KOPT-K1 (cell line): ENCODE measurements around the gene DLGAP1.

Experiments used
- H3K27ac ChIP-seq: fragments of 200-600 bp; sonication (generic); 2 replicates; pipeline ENCODE4 v1.5.1; 2016; ENCODE audit warnings: antibody characterized with exemption, mild to moderate bottlenecking, low read depth, low read length; ENCODE audit not compliant: poor library complexity, severe bottlenecking
- H3K36me3 ChIP-seq: fragments of 200-600 bp; sonication (generic); 2 replicates; pipeline ENCODE4 v1.5.1; 2017; ENCODE audit warnings: antibody characterized with exemption, mild to moderate bottlenecking, low read length, moderate library complexity; ENCODE audit not compliant: insufficient read depth
- H3K9me3 ChIP-seq: fragments of 200-600 bp; sonication (generic); 2 replicates; pipeline ENCODE4 v1.5.1; 2017; ENCODE audit warnings: antibody characterized with exemption, low read length, mild to moderate bottlenecking; ENCODE audit not compliant: insufficient read depth, poor library complexity, severe bottlenecking

Gene DLGAP1

GRCh38 chr18:3773303-3773702 is 681.8 kb downstream of the DLGAP1 start:
- Histone ChIP-seq H3K27ac (no peak overlapping the region), H3K9me3 (no peaks in the 10 kb centered on the region), H3K36me3 (no peaks in the 10 kb centered on the region)

GRCh38 chr18:3771121-3771971 is 683.8 kb downstream of the DLGAP1 start:
- H3K27ac ChIP-seq, result no peak overlapping the region
- no peaks in the 10 kb centered on the region for H3K9me3 ChIP-seq
- no peaks in the 10 kb centered on the region for H3K36me3 ChIP-seq

GRCh38 chr18:3761266-3761665 is 693.8 kb downstream of the DLGAP1 start:
- Histone ChIP-seq H3K27ac (no peak overlapping the region), H3K36me3 (no peaks in the 10 kb centered on the region), H3K9me3 (no peaks in the 10 kb centered on the region)

- Histone ChIP-seq H3K9me3 (no peaks in the 10 kb centered on the region), H3K36me3 (no peaks in the 10 kb centered on the region), H3K27ac (no peak overlapping the region)
These were observed 694.4 kb downstream of the DLGAP1 start for GRCh38 chr18:3760741-3761140.

GRCh38 chr18:3759099-3759498 is 696.0 kb downstream of the DLGAP1 start:
- Histone ChIP-seq H3K27ac (no peak overlapping the region), H3K36me3 (no peaks in the 10 kb centered on the region), H3K9me3 (no peaks in the 10 kb centered on the region)

GRCh38 chr18:3758531-3758930 is 696.6 kb downstream of the DLGAP1 start:
- Histone ChIP-seq H3K9me3 (no peaks in the 10 kb centered on the region), H3K36me3 (no peaks in the 10 kb centered on the region), H3K27ac (no peak overlapping the region)

- Histone ChIP-seq H3K9me3 (no peaks in the 10 kb centered on the region), H3K36me3 (no peaks in the 10 kb centered on the region), H3K27ac (no peak overlapping the region)
These were observed 697.7 kb downstream of the DLGAP1 start for GRCh38 chr18:3757361-3757760.

- Histone ChIP-seq H3K9me3 (no peaks in the 10 kb centered on the region), H3K27ac (no peak overlapping the region), H3K36me3 (no peaks in the 10 kb centered on the region)
These were observed 702.0 kb downstream of the DLGAP1 start for GRCh38 chr18:3753106-3753505.

GRCh38 chr18:3748086-3748485 is 707.0 kb downstream of the DLGAP1 start:
- no peaks in the 10 kb centered on the region for H3K9me3 ChIP-seq
- H3K27ac ChIP-seq, result no peak overlapping the region
- H3K36me3 ChIP-seq, result no peaks in the 10 kb centered on the region

- no peak overlapping the region for H3K27ac ChIP-seq
- no peaks in the 10 kb centered on the region for H3K9me3 ChIP-seq
- no peaks in the 10 kb centered on the region for H3K36me3 ChIP-seq
These were observed 707.7 kb downstream of the DLGAP1 start for GRCh38 chr18:3747176-3747973.

- no peak overlapping the region for H3K27ac ChIP-seq
- H3K36me3 ChIP-seq, result no peaks in the 10 kb centered on the region
- H3K9me3 ChIP-seq, result no peaks in the 10 kb centered on the region
These were observed 712.6 kb downstream of the DLGAP1 start for GRCh38 chr18:3742541-3742940.

- Histone ChIP-seq H3K9me3 (no peaks in the 10 kb centered on the region), H3K27ac (no peak overlapping the region), H3K36me3 (no peaks in the 10 kb centered on the region)
These were observed 713.8 kb downstream of the DLGAP1 start for GRCh38 chr18:3741333-3741732.

- Histone ChIP-seq H3K27ac (no peak overlapping the region), H3K9me3 (peaks cover 6% of the 10 kb centered on the region), H3K36me3 (no peaks in the 10 kb centered on the region)
These were observed 726.2 kb downstream of the DLGAP1 start for GRCh38 chr18:3728704-3729437.

- H3K36me3 ChIP-seq, result no peaks in the 10 kb centered on the region
- H3K9me3 ChIP-seq, result no peaks in the 10 kb centered on the region
- no peak overlapping the region for H3K27ac ChIP-seq
These were observed 727.8 kb downstream of the DLGAP1 start for GRCh38 chr18:3727274-3727673.
